ENCODE results near the gene ATMIN. TPM values are rescaled to one million over a fixed set of nuclear protein-coding genes. Genes with fewer than 3 reads are reported as not detected.

ATMIN gene
- total RNA-seq, 3 donors from 2014 or later = 27.3 to 34.0 (median 31.4) TPM

- ATAC-seq (no peak), DNase-seq (no peak)
- Histone ChIP-seq H3K4me1 (ENCODE audit: low read depth) (no peaks in the 10 kb centered on the region), H3K36me3 (ENCODE audit: low read depth) (no peaks in the 10 kb centered on the region), H3K9me3 (no peaks in the 10 kb centered on the region), H3K4me3 (no peak overlapping the region)
- intact Hi-C loops (cut with DNase I, micrococcal nuclease) = no loop called here
- TF ChIP-seq CTCF (IDR thresholded peaks at IDR 0.05) = no peak
Observed at GRCh38 chr16:81060576-81061306, 25.1 kb downstream of the ATMIN start.

DNA sequence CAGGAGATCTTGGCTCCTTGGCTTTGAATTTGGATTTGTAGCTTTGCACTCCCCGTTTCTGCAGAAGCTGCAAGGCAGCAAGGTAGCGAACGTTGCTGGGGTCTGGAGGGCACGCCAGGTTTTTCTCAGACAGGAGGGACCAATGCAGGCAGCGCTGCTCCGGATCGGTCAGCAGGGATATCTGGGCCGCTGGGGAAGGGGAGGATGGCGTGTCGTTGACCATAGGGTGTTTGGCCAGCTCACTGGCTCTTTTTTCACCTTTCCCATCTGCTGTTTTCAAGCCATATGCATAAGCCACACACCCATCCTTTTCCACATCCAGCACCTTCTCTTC lies 25.6 kb downstream of the ATMIN start:
- intact Hi-C loops (cut with DNase I, micrococcal nuclease) = no loop called here
- no peak for DNase-seq
- H3K36me3 ChIP-seq (ENCODE audit: low read depth) = no peaks in the 10 kb centered on the region
- H3K4me1 ChIP-seq (ENCODE audit: low read depth) = no peaks in the 10 kb centered on the region
- no peak for ATAC-seq
- TF ChIP-seq CTCF (IDR thresholded peaks at IDR 0.05) = no peak
- no peak overlapping the region for H3K4me3 ChIP-seq
- H3K9me3 ChIP-seq = no peaks in the 10 kb centered on the region

DNA sequence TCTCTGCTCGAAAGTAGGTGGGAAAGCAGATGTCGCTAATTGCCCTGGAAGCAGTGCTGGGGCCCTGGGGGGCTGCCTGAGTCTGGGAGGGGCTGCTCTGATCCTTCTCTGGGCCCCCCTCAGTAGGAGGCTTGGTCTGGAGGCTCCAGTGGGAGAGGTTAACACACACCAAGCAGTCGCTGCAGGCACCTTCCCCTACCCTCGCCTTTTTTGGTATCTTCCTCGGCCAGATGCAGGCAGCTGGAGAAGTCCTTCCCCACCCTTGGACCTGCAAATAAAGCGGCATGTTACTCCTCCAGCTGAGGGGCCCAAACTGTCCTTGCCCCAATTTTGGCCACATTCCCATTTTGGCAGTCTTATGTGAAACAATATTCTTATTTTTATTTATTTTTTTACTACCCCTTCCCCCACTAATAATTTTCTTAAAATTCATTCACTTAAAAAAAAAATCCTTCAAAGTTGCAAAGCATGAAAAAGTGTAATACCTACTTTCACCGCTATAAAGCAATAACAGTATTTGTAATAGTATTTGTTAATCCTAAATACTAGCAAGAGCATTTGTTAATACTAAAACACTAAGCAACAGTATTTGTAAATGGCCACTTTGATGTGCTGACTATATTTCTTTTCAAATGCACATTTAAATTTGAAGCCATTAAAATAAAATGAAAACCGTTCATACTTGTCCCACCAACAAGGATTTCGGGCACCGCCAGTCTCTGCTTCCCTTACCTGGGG lies 26.4 kb downstream of the ATMIN start:
- Histone ChIP-seq H3K4me1 (ENCODE audit: low read depth) (no peaks in the 10 kb centered on the region), H3K36me3 (ENCODE audit: low read depth) (no peaks in the 10 kb centered on the region), H3K9me3 (no peaks in the 10 kb centered on the region), H3K4me3 (no peak overlapping the region)
- intact Hi-C loops (cut with DNase I, micrococcal nuclease) = no loop called here
- no peak for TF ChIP-seq CTCF (IDR thresholded peaks at IDR 0.05)
- DNase-seq (no peak), ATAC-seq (no peak)

- no peak for TF ChIP-seq CTCF (IDR thresholded peaks at IDR 0.05)
- ATAC-seq (no peak), DNase-seq (no peak)
- Histone ChIP-seq H3K9me3 (no peaks in the 10 kb centered on the region), H3K36me3 (ENCODE audit: low read depth) (no peaks in the 10 kb centered on the region), H3K4me1 (ENCODE audit: low read depth) (no peaks in the 10 kb centered on the region), H3K4me3 (no peak overlapping the region)
- intact Hi-C loops (cut with DNase I, micrococcal nuclease) = no loop called here
Observed at GRCh38 chr16:81066681-81067080, 31.0 kb downstream of the ATMIN start.

- DNase-seq = no peak
- ATAC-seq = no peak
- Histone ChIP-seq H3K36me3 (ENCODE audit: low read depth) (no peaks in the 10 kb centered on the region), H3K9me3 (no peaks in the 10 kb centered on the region), H3K4me1 (ENCODE audit: low read depth) (no peaks in the 10 kb centered on the region), H3K4me3 (no peak overlapping the region)
- TF ChIP-seq CTCF (IDR thresholded peaks at IDR 0.05) = no peak
- intact Hi-C loops (cut with DNase I, micrococcal nuclease) = no loop called here
Observed at GRCh38 chr16:81067166-81067565, 31.5 kb downstream of the ATMIN start.
